GM18951 (cell line): ENCODE measurements around the gene UBE2L5.
A peak's percentile ranks its signal among the peaks of the same experiment; 100 is the strongest.
"Not testable (repeated sequence)": the region's sequence is repeated elsewhere in the genome, so short reads cannot be mapped to it uniquely, and the experiment has no call there.

ENCODE experiments used
- POLR2A ChIP-seq: IDR thresholded peaks from 4 replicates; pipeline ENCODE4 v1.6.1; 2011; ENCODE audit warnings: mild to moderate bottlenecking; ENCODE audit not compliant: insufficient read length, insufficient read depth; ENCODE audit errors: extremely low read depth
- in situ Hi-C: fragments of 300-500 bp; cut with MboI; formaldehyde crosslinking; loops from one replicate; pipeline ENCODE4 v1.12.0; 2022; ENCODE audit warnings: low sequenced_read_pairs, mixed read lengths, inconsistent platforms; ENCODE audit not compliant: unreplicated experiment

Gene UBE2L5

DNA sequence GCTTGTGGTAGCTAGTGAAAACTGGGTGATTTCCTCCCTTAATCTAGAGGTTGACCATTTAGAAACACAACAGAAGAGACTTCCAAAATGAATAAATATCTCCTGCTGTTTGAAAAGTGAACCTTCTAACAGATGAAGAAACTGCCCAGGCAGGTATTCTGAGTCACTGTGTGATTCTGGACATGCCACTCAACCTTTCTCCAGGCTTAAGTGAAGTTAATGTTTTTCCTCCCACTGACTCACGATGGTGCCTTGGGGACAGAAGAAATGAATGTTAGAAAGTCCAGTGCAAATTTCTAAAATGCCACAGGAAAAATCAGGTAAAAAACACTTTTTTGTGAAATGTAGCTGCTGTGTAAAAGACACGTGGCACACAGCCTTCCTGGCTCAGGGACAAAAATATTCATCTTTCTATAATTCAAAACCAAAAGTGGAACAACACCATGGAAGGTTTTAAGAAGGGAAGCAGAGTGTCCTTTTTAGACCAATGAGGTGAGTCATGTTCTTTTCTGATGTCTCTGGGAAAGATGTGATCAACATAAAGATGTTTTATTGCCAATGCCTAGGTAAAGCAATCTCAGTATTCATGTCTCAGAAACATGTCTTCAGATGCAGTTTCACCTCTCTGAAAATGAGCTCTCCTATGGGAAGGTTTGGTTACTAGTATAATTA is 9.1 kb downstream of the UBE2L5 start:
- in situ Hi-C loops: no loop called here
- TF ChIP-seq POLR2A: no peak

- in situ Hi-C loops: no loop called here
These were observed 13.7 kb downstream of the UBE2L5 start for GRCh38 chr13:30435911-30436451.

DNA sequence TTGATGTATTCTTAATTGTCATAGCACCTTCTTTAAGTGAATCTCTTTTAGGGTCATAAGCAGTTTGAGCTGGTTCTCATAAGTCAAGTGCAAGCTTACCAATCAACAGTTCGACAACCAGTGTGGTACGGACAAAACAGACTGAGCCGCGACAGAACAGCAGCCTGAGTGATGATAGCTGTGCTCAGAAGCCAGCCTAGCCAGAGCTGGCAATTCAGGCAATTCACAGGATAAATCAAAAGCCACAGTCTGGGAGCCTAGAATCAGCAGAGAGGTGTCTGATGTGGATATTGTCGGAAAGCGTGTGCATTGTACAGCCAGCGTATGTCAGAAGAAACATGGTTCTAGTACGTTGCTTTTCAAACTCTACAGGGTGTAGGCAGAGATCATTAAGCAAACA is 14.9 kb downstream of the UBE2L5 start:
- TF ChIP-seq POLR2A: no peak
- in situ Hi-C loops: no loop called here

More at GRCh38 chr13:30435911-30436451, 13.7 kb downstream of the UBE2L5 start:
- no peak for TF ChIP-seq POLR2A

GRCh38 chr13:30438286-30438685 is 16.0 kb downstream of the UBE2L5 start:
- TF ChIP-seq POLR2A: no peak
- in situ Hi-C loops: no loop called here

- in situ Hi-C loops: no loop called here
- peak; percentile 31 for TF ChIP-seq POLR2A
These were observed 18.8 kb downstream of the UBE2L5 start for GRCh38 chr13:30440910-30441703.

DNA sequence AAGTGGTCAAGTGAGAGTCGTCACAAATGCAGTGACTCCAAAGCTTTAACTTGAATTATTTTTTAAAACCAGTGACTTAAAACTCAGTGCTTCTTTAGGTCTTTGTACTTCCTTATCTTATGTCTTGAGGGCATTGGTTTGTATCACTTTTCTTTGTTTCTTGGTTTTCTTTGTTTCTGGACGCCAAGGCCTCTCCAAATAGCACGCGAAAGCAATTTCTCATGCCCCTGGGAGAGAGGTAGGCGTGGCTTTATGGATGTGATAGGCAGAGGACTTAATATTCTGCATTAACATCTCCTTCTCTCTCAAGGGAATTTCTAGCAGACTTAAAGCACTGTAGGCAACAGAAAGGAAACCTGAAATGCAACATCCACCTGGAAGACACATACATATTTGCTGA is 20.6 kb downstream of the UBE2L5 start:
- no peak for TF ChIP-seq POLR2A
- in situ Hi-C loops: no loop called here

- in situ Hi-C loops: not testable (repeated sequence)
These were observed 21.2 kb downstream of the UBE2L5 start for GRCh38 chr13:30443491-30443890.

- peak; percentile 54 for TF ChIP-seq POLR2A
- in situ Hi-C loops: no loop called here
These were observed 21.7 kb downstream of the UBE2L5 start for GRCh38 chr13:30443957-30444404.

DNA sequence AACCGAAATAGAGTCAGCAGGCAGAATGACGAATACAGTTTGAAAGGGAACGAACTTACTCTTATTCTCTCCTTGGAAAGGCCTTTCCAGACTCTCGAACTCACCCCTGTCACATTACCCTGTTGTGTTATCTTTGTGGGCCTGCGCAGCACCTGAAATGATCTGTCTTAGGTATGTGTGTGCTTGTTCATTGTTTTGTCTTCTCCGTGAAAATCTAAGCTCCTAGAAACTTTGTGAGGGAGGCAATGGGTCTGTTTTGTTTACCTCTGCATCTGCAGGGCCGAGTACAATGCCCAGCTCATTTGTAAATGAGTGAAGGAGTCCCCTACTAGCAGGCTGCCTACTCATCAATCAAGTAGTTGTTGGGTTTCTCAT is 23.8 kb downstream of the UBE2L5 start:
- in situ Hi-C loops: no loop called here

GRCh38 chr13:30448441-30448840 is 26.1 kb downstream of the UBE2L5 start:
- in situ Hi-C loops: no loop called here
- no peak for TF ChIP-seq POLR2A

More for the DNA sequence above, 23.8 kb downstream of the UBE2L5 start:
- TF ChIP-seq POLR2A: no peak

DNA sequence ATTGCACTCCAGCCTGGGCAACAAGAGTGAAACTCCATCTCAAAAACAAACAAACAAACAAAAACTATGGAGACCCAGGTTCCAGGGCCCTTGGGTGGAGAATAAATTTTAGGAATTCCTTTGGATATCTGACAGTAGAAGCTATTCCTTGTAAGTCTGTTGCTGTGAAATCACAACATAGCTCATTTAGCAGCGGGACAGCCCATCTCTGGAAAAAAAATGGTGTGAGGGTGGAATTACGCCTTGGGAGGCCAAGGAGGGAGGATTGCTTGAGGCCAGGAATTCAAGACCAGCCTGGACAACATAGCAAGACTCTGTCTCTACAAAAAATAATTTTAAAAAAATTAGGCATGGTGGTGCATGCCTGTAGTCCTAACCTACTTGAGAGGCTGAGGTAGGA is 27.8 kb downstream of the UBE2L5 start:
- in situ Hi-C loops: loop anchor here (10.0 kb wide), 1 partner anchor 45 kb away; no protein-coding TSS in a partner anchor
- TF ChIP-seq POLR2A: no peak

GRCh38 chr13:30451476-30451875 is 29.2 kb downstream of the UBE2L5 start:
- in situ Hi-C loops: loop anchor here (10.0 kb wide), 1 partner anchor 47 kb away; no protein-coding TSS in a partner anchor

GRCh38 chr13:30453727-30454126 is 31.4 kb downstream of the UBE2L5 start:
- in situ Hi-C loops: loop anchor here (10.0 kb wide), 1 partner anchor 49 kb away; no protein-coding TSS in a partner anchor
- TF ChIP-seq POLR2A: no peak

- TF ChIP-seq POLR2A: no peak
- in situ Hi-C loops: loop anchor here (10.0 kb wide), 1 partner anchor 50 kb away; no protein-coding TSS in a partner anchor
These were observed 32.7 kb downstream of the UBE2L5 start for GRCh38 chr13:30454991-30455390.
